Measurements from ENCODE around the gene C22orf15.
A peak's percentile ranks its signal among the peaks of the same experiment; 100 is the strongest.

C22orf15 gene

DNA sequence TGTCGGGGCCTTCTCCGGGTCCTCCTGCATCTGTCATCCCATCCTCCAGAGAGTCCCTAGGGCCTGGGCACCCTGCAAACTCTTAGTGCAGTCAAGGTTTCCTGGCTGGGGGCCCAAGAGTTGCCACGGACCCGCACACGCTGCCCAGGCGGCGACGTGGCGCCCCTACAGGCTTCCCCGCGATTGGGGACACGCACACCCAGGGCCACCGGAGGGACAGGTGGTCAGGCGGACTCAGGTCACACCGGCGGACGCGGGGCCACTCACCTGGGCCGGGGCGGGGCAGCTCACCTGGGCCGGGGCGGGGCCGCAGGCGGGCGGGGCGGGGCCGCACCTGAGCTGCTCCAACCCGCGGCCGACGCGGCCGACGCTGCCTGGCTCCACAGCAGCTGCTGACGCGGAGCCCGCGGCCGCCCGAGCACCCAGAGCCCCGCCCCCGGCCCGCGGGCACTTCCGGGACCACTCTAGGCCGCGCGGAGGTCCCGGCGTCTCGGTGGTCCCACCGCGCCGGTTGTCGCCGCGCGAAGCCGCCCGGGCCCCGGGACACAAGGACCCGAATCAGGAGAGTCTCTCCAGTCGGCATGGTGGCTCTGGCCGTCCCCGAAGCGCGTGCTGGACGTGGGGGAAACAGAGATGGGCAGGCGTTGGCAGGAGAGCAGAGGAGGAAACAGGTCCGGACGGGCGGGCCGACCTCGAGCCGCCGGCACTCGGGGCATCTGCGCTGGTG is 11.9 kb upstream of the C22orf15 start, which contains the start of gene ZNF70:
Gene ZNF70 (minus strand): TSS at position 399 of the 727 bp plus-strand sequence. CDS start 5,972 bp downstream, outside the sequence.
- peak; percentile 84 for DNase-seq (ENCODE audit: low spot score)

DNA sequence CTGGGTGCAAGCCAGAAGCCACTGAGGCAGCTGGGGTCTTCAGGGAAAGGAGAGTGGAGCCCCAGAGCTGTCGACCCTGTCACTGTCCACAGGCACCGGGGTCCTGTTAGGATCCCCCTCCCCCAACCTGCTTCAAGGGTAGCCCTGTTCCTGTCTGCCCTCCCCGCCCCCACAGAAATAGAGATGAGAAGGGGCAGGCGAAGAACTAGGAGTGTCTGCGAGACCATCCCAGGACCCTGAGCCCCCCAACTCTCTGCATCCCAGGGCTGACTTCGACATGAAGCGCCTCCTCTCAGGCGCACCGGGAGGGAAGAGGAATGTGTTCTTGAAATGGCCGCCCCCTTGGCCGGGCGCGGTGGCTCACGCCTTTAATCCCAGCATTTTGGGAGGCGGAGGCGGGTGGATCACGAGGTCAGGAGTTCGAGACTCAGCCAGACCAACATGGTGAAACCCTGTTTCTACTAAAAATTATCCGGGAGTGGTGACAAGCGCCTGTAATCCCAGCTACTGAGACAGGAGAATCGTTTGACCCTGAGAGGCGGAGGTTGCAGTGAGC is 11.3 kb upstream of the C22orf15 start:
- DNase-seq (ENCODE audit: low spot score) = no peak

DNA sequence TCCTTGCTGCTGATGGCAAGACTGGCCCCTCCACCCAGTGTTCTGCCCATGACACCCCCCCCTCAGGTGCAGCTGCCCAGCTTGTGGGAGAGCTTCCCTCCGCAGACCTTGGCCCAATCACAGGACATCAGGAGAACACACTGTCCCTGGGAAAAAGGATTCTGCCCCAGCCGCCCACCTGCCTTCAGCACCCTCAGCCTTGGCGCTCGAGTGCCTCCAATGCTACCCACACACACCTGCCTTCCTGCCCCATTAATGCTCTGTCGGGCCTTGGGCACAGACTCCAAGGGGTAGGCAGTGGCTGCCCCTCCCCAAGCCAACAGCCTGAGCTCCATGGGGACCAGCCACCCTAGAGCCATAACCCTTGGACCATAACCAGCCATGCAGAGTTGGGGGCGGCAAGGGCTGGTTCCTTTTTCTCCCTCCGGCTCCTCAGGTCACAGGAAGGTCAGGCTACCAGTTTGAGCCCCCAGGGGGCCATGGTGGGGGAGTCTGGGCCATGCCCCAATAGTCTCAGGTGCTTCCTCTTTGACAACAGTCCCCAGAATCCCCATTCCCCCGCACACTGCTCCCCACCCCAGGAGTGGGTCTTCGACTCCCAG is 10.6 kb upstream of the C22orf15 start:
- DNase-seq (ENCODE audit: low spot score) = no peak

DNA sequence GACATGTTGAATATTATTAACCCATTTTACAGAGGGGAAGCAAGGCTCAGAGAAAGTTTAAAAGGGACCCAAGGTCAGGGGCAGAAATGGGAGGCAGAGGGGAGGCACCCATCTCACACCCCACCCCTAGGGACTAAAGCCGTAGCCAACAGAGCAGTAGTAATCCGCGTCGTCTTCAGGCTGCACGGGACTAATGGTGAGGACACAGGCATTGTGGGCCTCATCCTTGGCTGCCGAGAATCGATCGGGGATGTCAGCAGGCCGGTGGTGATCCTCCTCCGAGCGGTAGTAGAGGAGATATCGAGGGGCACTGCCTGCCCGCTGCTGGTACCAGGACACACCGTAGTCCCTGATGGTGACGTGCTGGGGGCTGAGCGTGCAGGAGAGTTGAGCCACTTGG is 10.0 kb upstream of the C22orf15 start:
- no peak for DNase-seq (ENCODE audit: low spot score)

DNA sequence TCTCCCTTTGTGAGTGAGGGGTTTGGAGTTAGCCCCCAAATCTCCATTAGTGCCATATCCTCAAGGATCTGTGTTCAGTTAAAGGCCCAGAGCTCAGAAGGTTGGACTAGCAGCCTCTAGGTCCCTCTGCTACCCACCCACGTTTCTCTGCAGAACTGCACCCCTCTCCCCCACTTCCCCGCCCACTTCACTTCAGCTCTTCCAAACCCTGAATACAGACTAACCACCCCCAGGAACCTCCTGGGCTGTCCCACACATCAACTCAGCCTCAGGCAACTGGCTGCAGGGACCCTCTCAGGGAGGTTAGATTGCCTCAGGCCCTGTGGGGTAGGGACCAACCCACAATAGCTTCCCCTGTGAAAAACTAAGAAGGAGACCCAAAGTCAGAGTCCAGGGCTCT is 9.4 kb upstream of the C22orf15 start:
- no peak for DNase-seq (ENCODE audit: low spot score)

- no peak for DNase-seq (ENCODE audit: low spot score)
Observed at GRCh38 chr22:23754220-23754919, 8.4 kb upstream of the C22orf15 start, which contains the start of gene VPREB3. Gene VPREB3, minus strand, starts transcription at chr22:23754425. Its CDS starts 62 bp downstream, at chr22:23754363.

DNA sequence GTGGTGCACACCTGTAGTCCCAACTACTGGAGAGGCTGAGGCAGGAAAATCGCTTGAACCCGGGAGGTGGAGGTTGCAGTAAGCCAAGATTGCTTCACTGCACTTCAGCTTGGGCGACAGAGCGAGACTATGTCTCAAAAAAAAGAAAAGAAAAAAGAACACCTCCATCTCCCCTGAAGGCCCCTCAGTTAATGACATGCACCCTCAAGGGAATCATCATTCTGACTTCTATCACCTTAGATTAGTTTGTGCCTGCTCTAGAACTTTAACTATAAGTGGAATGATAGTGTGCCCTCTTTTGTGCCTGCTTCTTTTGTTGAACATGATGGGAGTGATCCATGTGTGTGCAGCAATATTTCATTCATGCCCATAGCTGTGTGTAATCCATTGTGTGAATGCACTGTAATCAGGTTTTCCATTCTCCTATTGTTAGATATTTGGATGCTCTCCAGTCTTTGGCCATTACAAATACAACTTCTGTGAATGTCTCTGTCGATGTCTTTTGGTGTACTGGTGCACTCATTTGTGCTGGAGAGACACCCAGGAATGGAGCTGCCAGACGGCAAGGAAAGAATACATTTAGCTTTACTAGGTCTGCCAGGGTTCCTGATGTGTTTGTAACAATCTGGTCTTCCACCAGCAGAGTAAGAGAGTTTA is 7.7 kb upstream of the C22orf15 start:
- peak; percentile 69 for DNase-seq (ENCODE audit: low spot score)

DNA sequence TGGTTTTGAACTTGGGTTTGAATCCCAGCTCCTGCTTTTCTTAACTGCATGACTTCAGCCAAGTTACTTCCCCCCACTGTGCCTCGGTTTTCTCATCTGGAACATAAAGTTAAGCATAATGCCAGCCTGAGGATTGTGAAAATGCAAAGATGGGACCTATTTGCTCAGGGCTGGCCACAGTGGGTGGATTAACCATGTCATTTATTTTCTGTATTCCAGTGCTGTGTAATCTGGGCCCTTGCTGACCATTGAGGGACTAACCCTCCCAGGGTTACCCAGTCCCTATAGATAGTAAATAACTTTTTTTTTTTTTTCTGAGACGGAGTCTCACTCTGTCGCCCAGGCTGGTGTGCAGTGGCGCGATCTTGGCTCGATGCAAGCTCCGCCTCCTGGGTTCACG is 7.1 kb upstream of the C22orf15 start:
- no peak for DNase-seq (ENCODE audit: low spot score)

DNA sequence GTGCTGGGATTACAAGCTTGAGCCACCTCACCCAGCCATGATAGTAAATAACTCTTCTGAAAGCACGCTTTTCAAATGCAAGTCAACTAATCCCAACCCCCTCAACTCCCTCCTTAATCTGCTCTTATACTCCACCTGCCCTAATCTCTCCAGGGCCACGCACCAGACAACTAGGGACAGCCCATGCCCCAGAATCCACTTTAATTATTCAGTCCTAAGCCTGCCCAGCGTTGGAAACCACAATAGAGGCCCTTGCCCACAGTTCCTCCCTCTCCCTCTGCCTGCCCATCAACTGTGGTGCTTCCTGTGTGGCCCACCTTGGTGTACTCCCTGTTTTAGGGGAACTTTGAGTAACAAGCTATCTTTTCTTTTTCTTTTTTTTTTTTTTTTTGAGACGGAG is 5.9 kb upstream of the C22orf15 start:
- no peak for DNase-seq (ENCODE audit: low spot score)

GRCh38 chr22:23759566-23759965 is 3.2 kb upstream of the C22orf15 start:
- no peak for DNase-seq (ENCODE audit: low spot score)

- no peak for DNase-seq (ENCODE audit: low spot score)
Observed at GRCh38 chr22:23760056-23760455, 2.7 kb upstream of the C22orf15 start.

DNA sequence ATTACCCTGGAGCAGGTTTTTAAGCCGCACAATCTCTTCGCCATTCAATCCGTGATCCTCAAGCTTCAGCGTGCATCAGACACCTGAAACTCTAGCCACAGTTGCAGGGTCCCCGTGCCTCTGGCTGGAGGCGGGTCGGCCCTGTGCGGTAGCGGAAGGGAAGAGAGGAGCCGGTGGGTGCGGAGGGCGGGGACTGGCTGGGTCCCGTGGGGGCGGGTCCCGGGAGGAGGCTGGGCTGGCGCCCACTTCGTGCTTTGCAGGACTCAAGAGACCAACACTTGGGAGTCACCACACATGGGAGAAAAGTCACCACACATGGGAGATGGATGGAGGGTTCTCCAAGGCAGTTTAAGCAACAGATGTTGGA is 772 bp downstream of the C22orf15 start:
- no peak for DNase-seq (ENCODE audit: low spot score)

- DNase-seq (ENCODE audit: low spot score) = no peak
Observed at GRCh38 chr22:23763954-23764353, 1.2 kb downstream of the C22orf15 start.

- no peak for DNase-seq (ENCODE audit: low spot score)
Observed at GRCh38 chr22:23764899-23765881, 2.4 kb downstream of the C22orf15 start.

GRCh38 chr22:23767303-23767672 is 4.5 kb downstream of the C22orf15 start:
- no peak for DNase-seq (ENCODE audit: low spot score)

GRCh38 chr22:23767673-23768548 is 5.1 kb downstream of the C22orf15 start, which contains the start of gene CHCHD10:
Gene CHCHD10, minus strand, starts transcription at chr22:23767972. Its CDS starts 98 bp downstream, at chr22:23767874.
- peak; percentile 91 for DNase-seq (ENCODE audit: low spot score)

GRCh38 chr22:23769321-23769965 is 6.7 kb downstream of the C22orf15 start:
- no peak for DNase-seq (ENCODE audit: low spot score)

DNA sequence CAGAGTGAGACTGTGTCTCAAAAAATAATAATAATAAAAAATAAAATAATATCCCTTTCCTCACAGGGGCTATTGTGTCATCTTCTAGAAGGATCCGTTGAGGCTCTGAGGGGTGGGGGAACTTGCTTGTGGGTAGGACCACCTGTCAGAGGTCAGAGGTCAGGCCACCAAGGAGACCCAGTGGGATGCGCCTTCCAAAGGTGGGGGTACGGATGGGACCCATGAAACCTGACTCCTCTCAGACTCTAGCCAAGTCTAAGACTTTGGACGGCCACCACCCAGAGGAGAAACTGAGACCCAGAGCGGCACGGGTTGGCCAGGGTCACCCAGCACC is 9.5 kb downstream of the C22orf15 start:
- no peak for DNase-seq (ENCODE audit: low spot score)

- DNase-seq (ENCODE audit: low spot score) = peak; percentile 3
Observed at GRCh38 chr22:23772649-23773473, 10.1 kb downstream of the C22orf15 start, which contains the start of gene MMP11. Gene MMP11, plus strand, starts transcription at chr22:23772849. Its CDS starts 22 bp downstream, at chr22:23772871.

Measured in Ammon's horn (tissue), 1 donor.